ENCODE data around the gene ZSWIM3. TPM values are rescaled to one million over a fixed set of nuclear protein-coding genes. Genes with fewer than 3 reads are reported as not detected.

Gene ZSWIM3
- total and polyA plus RNA-seq, 2 of the 8 experiments (the other 6 are each of a cell fraction or from before 2014, with no cell fraction given), result 5.5 to 6.9 TPM

DNA sequence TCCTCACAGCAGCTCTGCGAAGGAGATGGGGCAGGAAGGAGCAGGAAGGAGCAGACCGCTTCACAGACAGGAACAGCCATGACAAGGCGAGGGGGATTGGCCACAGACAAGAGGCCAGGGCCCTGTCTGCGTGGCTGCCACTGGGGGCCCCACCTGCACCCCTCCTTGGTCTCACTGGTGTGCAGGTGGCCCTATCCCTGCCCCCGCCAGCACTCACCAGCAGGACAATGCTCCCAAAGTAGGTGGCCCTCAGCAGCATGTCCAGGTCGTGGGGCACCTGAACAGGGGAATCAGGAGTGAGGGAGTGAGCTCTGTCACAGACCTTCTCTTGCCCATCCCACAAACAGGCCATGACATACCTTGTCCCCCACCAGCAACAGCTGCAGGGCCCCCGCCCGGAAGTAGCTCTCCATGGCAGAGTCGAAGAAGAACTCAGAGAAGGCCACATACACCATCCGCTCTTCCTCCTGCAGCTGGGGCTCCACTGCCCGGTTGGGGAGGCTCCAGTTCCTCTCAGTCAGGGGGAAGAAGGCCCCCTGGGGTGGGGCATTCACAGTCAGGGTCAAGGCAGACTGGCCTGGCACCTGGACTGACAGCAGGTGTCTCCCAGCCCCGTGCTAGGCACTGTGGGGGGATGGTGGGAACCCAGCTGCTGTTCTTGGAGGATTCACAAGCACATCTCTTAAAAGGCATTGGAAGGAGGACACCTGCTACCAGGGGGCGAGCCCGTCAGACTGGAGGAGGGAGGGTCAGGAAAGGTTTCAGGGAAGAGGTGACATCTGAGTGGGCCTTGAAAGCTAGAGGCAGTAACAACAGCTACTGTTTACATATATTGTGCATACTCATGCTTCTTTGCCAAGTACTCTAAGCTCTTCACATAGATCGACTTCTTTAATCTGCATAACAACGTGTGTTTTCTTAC is 47.4 kb downstream of the ZSWIM3 start:
- H3K27me3 ChIP-seq (replicated peaks in 1 of 4; ENCODE audit: control insufficient read depth in 3 of 4, extremely low read depth in 1 of 4, insufficient read depth in 3 of 4, low read length in 3 of 4), result no peaks in the 10 kb centered on the region
- no peak overlapping the region for H4K8ac ChIP-seq (ENCODE audit: extremely low read depth, insufficient read depth, low read length)
- no peak overlapping the region for H2AK5ac ChIP-seq (ENCODE audit: low read depth, low read length)
- no peaks in the 10 kb centered on the region for H3K4me1 ChIP-seq (replicated peaks in 1 of 4; ENCODE audit: control insufficient read depth in 3 of 4, insufficient read depth in 4 of 4, low read length in 3 of 4)
- POLR2A ChIA-PET (ENCODE audit: partially characterized antibody), result interaction anchor here (0.6 to 9.2 kb wide), 19 partner anchors 10 to 559 kb away, joined by 3 to 172 read pairs (median 4); partner anchors contain the start of genes CTSA, NEURL2 and ZSWIM1
- H3K56ac ChIP-seq (replicated peaks; ENCODE audit: insufficient read length, low read depth, low read length), result no peak overlapping the region
- H3K23me2 ChIP-seq (ENCODE audit: low read depth, low read length), result no peaks in the 10 kb centered on the region
- peaks cover 15 to 66% (median 54%) of the 10 kb centered on the region in 4 experiments for H3K36me3 ChIP-seq (ENCODE audit: control insufficient read depth in 2 of 4, insufficient read depth in 4 of 4, low read length in 3 of 4)
- no peak overlapping the region for H2BK120ac ChIP-seq (replicated peaks; ENCODE audit: low read depth, low read length)
- no peak overlapping the region for H2BK12ac ChIP-seq (ENCODE audit: low read depth, low read length)
- H3K9ac ChIP-seq (replicated peaks in 1 of 4; ENCODE audit: extremely low read depth in 1 of 4, low read depth in 3 of 4, low read length in 3 of 4), result no peak overlapping the region
- 0 out of 4 replicates have a peak, but pooled peaks cover 0 to 2% of the 10 kb centered on the region in 2 experiments for H3K79me2 ChIP-seq (ENCODE audit: control insufficient read depth in 1 of 2, insufficient read depth in 2 of 2, low read length in 2 of 2)
- no peak overlapping the region for H3K4ac ChIP-seq (replicated peaks; ENCODE audit: insufficient read length, low read depth, low read length)
- CTCF ChIA-PET (ENCODE audit: partially characterized antibody), result interaction anchor here (0.5 to 2.6 kb wide), 10 partner anchors 15 to 83 kb away, joined by 3 to 15 read pairs (median 3); partner anchors contain the start of genes CTSA and NEURL2
- DNase-seq (ENCODE audit: low read depth in 1 of 2, low spot score in 2 of 2) (no peak), FAIRE-seq (no peak)
- no peaks in the 10 kb centered on the region; the same call in 1 of the 2 replicates for H3K79me1 ChIP-seq (ENCODE audit: low read depth, low read length)
- H4K20me1 ChIP-seq (replicated peaks in 1 of 2; ENCODE audit: control insufficient read depth in 1 of 2, insufficient read depth in 2 of 2, low read length in 2 of 2), result peaks cover 2 to 11% of the 10 kb centered on the region in 2 experiments
- H3K4me2 ChIP-seq (ENCODE audit: insufficient read depth in 1 of 2, low read depth in 2 of 2, low read length in 2 of 2), result no peak overlapping the region
- H2BK15ac ChIP-seq (ENCODE audit: low read length), result no peak overlapping the region
- no peaks in the 10 kb centered on the region for H3K9me3 ChIP-seq (ENCODE audit: insufficient read depth in 2 of 2, low read depth in 1 of 2, low read length in 1 of 2)
- no peak overlapping the region for H3K23ac ChIP-seq (ENCODE audit: insufficient read length)
- no peak overlapping the region for H4K91ac ChIP-seq (replicated peaks; ENCODE audit: insufficient read length, low read length)
- H3K18ac ChIP-seq (ENCODE audit: extremely low read depth, low read length), result no peak overlapping the region
- no peak overlapping the region for H4K5ac ChIP-seq (ENCODE audit: insufficient read length, low read depth, low read length)
- no peak overlapping the region for H2BK20ac ChIP-seq (ENCODE audit: low read length)
- H3K14ac ChIP-seq (ENCODE audit: insufficient read length), result no peak overlapping the region
- WGBS, 2 experiments (ENCODE audit: extremely low coverage in 1 of 2, insufficient coverage in 1 of 2, insufficient read length in 1 of 2, insufficient replicate concordance in 2 of 2, low coverage in 1 of 2, low lambda C conversion rate in 2 of 2, missing lambda C conversion rate in 1 of 2), result 92% methylated on average over 16 of the region's 16 CpGs; no CpG with 5 or more reads in 1 of the 2 experiments
- no peak overlapping the region for H2AFZ ChIP-seq (ENCODE audit: low read length)
- H2BK5ac ChIP-seq (ENCODE audit: low read depth, low read length), result no peak overlapping the region
- no peak overlapping the region for H3K4me3 ChIP-seq (ENCODE audit: extremely low read depth in 1 of 4, insufficient read depth in 2 of 4, low read depth in 3 of 4, low read length in 4 of 4)
- H3K27ac ChIP-seq (ENCODE audit: low read depth, low read length), result no peak overlapping the region
- TF ChIP-seq CBX8 (IDR thresholded peaks at IDR 0.05; ENCODE audit: borderline replicate concordance, low read depth, low read length) (no peak), EZH2 (IDR thresholded peaks at IDR 0.05; ENCODE audit: low read depth, low read length, severe bottlenecking) (no peak), NRF1 (IDR thresholded peaks at IDR 0.05; ENCODE audit: low read depth, low read length) (no peak), MAFK (IDR thresholded peaks at IDR 0.05; ENCODE audit: low read depth, low read length) (no peak), ZNF274 (IDR thresholded peaks at IDR 0.05; ENCODE audit: borderline replicate concordance, extremely low read depth, low read length) (no peak), SP1 (IDR thresholded peaks at IDR 0.05; ENCODE audit: low read depth, low read length) (no peak), CHD2 (IDR thresholded peaks at IDR 0.05; ENCODE audit: low read length) (no peak), CHD1 (IDR thresholded peaks at IDR 0.05; ENCODE audit: low read depth, low read length) (no peak), BRCA1 (IDR thresholded peaks at IDR 0.05; ENCODE audit: low read depth, low read length) (no peak), GTF2F1 (IDR thresholded peaks at IDR 0.05; ENCODE audit: borderline replicate concordance, low read depth, low read length) (no peak), SP4 (IDR thresholded peaks at IDR 0.05; ENCODE audit: low read length) (no peak), JUN (IDR thresholded peaks at IDR 0.05; ENCODE audit: low read depth, low read length) (no peak)
- TF ChIP-seq, protein P1, sequence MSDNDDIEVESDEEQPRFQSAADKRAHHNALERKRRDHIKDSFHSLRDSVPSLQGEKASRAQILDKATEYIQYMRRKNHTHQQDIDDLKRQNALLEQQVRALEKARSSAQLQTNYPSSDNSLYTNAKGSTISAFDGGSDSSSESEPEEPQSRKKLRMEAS (IDR thresholded peaks at IDR 0.05), result no peak
